Subcutaneous abdominal adipose tissue (tissue), 5 donors: ENCODE results near the gene LRMDA.

Source experiments
- H3K27ac ChIP-seq: one replicate; pipeline ENCODE4 v1.7.0; 2013; ENCODE audit warnings: low read depth, mild to moderate bottlenecking, inconsistent platforms, low read length, moderate library complexity
- H3K27me3 ChIP-seq, 5 donors: one replicate each; pipeline ENCODE4 v1.7.0; 2013; ENCODE audit warnings: low read length in 5 of 5, inconsistent platforms in 1 of 5; ENCODE audit not compliant: control insufficient read depth in 5 of 5, insufficient read depth in 4 of 5
- H3K36me3 ChIP-seq, 5 donors: one replicate each; pipeline ENCODE4 v1.7.0; 2013; ENCODE audit warnings: low read length in 5 of 5; ENCODE audit not compliant: control insufficient read depth in 5 of 5, insufficient read depth in 5 of 5
- H3K4me1 ChIP-seq, 5 donors: one replicate each; pipeline ENCODE4 v1.7.0; 2013; ENCODE audit warnings: low read length in 5 of 5, mild to moderate bottlenecking in 3 of 5, moderate library complexity in 1 of 5; ENCODE audit not compliant: control insufficient read depth in 5 of 5, insufficient read depth in 5 of 5
- H3K4me3 ChIP-seq, 5 donors: one replicate each; pipeline ENCODE4 v1.7.0; 2013; ENCODE audit warnings: low read length in 5 of 5, low read depth in 1 of 5
- H3K9ac ChIP-seq, 5 donors: one replicate each; pipeline ENCODE4 v1.7.0; 2013; ENCODE audit warnings: low read length in 5 of 5, mild to moderate bottlenecking in 4 of 5, moderate library complexity in 3 of 5
- H3K9me3 ChIP-seq, 5 donors: one replicate each; pipeline ENCODE4 v1.7.0; 2013; ENCODE audit warnings: low read length in 5 of 5; ENCODE audit not compliant: control insufficient read depth in 5 of 5
- donor health status: healthy.
- donor health status: healthy.
- donor health status: healthy.
- donor health status: healthy.
- donor health status: healthy.

The LRMDA gene

GRCh38 chr10:76334255-76334654 is 902.8 kb downstream of the LRMDA start:
- H3K9me3 ChIP-seq = no peaks in the 10 kb centered on the region
- no peaks in the 10 kb centered on the region for H3K36me3 ChIP-seq
- H3K27me3 ChIP-seq = no peaks in the 10 kb centered on the region
- H3K9ac ChIP-seq = no peak overlapping the region
- H3K27ac ChIP-seq = no peak overlapping the region
- no peak overlapping the region for H3K4me3 ChIP-seq
- peaks cover 0 to 27% (median 9%) of the 10 kb centered on the region in 5 donors for H3K4me1 ChIP-seq

GRCh38 chr10:76336213-76336963 is 905.0 kb downstream of the LRMDA start:
- H3K9ac ChIP-seq = no peak overlapping the region
- H3K9me3 ChIP-seq = no peaks in the 10 kb centered on the region
- H3K4me1 ChIP-seq = peaks cover 0 to 27% (median 9%) of the 10 kb centered on the region in 5 donors
- no peaks in the 10 kb centered on the region for H3K36me3 ChIP-seq
- H3K27me3 ChIP-seq = no peaks in the 10 kb centered on the region
- no peak overlapping the region for H3K27ac ChIP-seq
- H3K4me3 ChIP-seq = no peak overlapping the region

- H3K9ac ChIP-seq = no peak overlapping the region
- H3K27me3 ChIP-seq = no peaks in the 10 kb centered on the region
- H3K9me3 ChIP-seq = no peaks in the 10 kb centered on the region
- H3K27ac ChIP-seq = no peak overlapping the region
- H3K4me1 ChIP-seq = peaks cover 0 to 27% (median 9%) of the 10 kb centered on the region in 5 donors
- H3K4me3 ChIP-seq = no peak overlapping the region
- no peaks in the 10 kb centered on the region for H3K36me3 ChIP-seq
These were observed 906.2 kb downstream of the LRMDA start for GRCh38 chr10:76337641-76338040.

- H3K9me3 ChIP-seq = peaks cover 0 to 5% (median 0%) of the 10 kb centered on the region in 5 donors
- H3K4me1 ChIP-seq = peaks cover 0 to 27% (median 9%) of the 10 kb centered on the region in 5 donors
- no peaks in the 10 kb centered on the region for H3K36me3 ChIP-seq
- no peak overlapping the region for H3K27ac ChIP-seq
- no peak overlapping the region for H3K9ac ChIP-seq
- H3K4me3 ChIP-seq = no peak overlapping the region
- no peaks in the 10 kb centered on the region for H3K27me3 ChIP-seq
These were observed 906.8 kb downstream of the LRMDA start for GRCh38 chr10:76338187-76338586.

GRCh38 chr10:76341740-76342139 is 910.3 kb downstream of the LRMDA start:
- no peak overlapping the region for H3K27ac ChIP-seq
- peaks cover 0 to 5% (median 0%) of the 10 kb centered on the region in 5 donors for H3K9me3 ChIP-seq
- H3K4me3 ChIP-seq = no peak overlapping the region
- no peaks in the 10 kb centered on the region for H3K27me3 ChIP-seq
- H3K36me3 ChIP-seq = no peaks in the 10 kb centered on the region
- peaks cover 0 to 12% (median 0%) of the 10 kb centered on the region in 5 donors for H3K4me1 ChIP-seq
- H3K9ac ChIP-seq = no peak overlapping the region

- Histone ChIP-seq H3K4me1 (peaks cover 0 to 1% (median 0%) of the 10 kb centered on the region in 5 donors), H3K36me3 (no peaks in the 10 kb centered on the region), H3K9me3 (peaks cover 0 to 5% (median 0%) of the 10 kb centered on the region in 5 donors), H3K4me3 (no peak overlapping the region), H3K9ac (no peak overlapping the region), H3K27ac (no peak overlapping the region), H3K27me3 (no peaks in the 10 kb centered on the region)
These were observed 911.6 kb downstream of the LRMDA start for GRCh38 chr10:76342996-76343395.

- no peaks in the 10 kb centered on the region for H3K4me1 ChIP-seq
These were observed 916.4 kb downstream of the LRMDA start for GRCh38 chr10:76347832-76348231.

GRCh38 chr10:76350583-76350982 is 919.2 kb downstream of the LRMDA start:
- H3K36me3 ChIP-seq = no peaks in the 10 kb centered on the region
- H3K9me3 ChIP-seq = no peaks in the 10 kb centered on the region
- no peak overlapping the region for H3K4me3 ChIP-seq
- no peak overlapping the region for H3K27ac ChIP-seq
- no peaks in the 10 kb centered on the region for H3K27me3 ChIP-seq
- H3K9ac ChIP-seq = no peak overlapping the region
- H3K4me1 ChIP-seq = no peaks in the 10 kb centered on the region

More at GRCh38 chr10:76347832-76348231, 916.4 kb downstream of the LRMDA start:
- Histone ChIP-seq H3K9ac (no peak overlapping the region), H3K4me3 (no peak overlapping the region), H3K9me3 (peaks cover 0 to 4% (median 0%) of the 10 kb centered on the region in 5 donors), H3K27ac (no peak overlapping the region), H3K27me3 (no peaks in the 10 kb centered on the region), H3K36me3 (no peaks in the 10 kb centered on the region)

- no peaks in the 10 kb centered on the region for H3K27me3 ChIP-seq
- no peaks in the 10 kb centered on the region for H3K9me3 ChIP-seq
- no peaks in the 10 kb centered on the region for H3K4me1 ChIP-seq
- H3K4me3 ChIP-seq = no peak overlapping the region
- no peaks in the 10 kb centered on the region for H3K36me3 ChIP-seq
- no peak overlapping the region for H3K9ac ChIP-seq
- no peak overlapping the region for H3K27ac ChIP-seq
These were observed 920.9 kb downstream of the LRMDA start for GRCh38 chr10:76352300-76352699.

GRCh38 chr10:76353237-76353851 is 921.9 kb downstream of the LRMDA start:
- no peak overlapping the region for H3K4me3 ChIP-seq
- no peaks in the 10 kb centered on the region for H3K36me3 ChIP-seq
- H3K27me3 ChIP-seq = no peaks in the 10 kb centered on the region
- H3K27ac ChIP-seq = no peak overlapping the region
- no peaks in the 10 kb centered on the region for H3K9me3 ChIP-seq
- H3K4me1 ChIP-seq = no peaks in the 10 kb centered on the region
- no peak overlapping the region for H3K9ac ChIP-seq
